ENCODE measurements around the gene SPEM3. TPM values are rescaled to one million over a fixed set of nuclear protein-coding genes. Genes with fewer than 3 reads are reported as not detected.
"Not testable (repeated sequence)": the region's sequence is repeated elsewhere in the genome, so short reads cannot be mapped to it uniquely, and the experiment has no call there.

Gene SPEM3
- total and polyA plus RNA-seq, 4 donors, result not detected

DNA sequence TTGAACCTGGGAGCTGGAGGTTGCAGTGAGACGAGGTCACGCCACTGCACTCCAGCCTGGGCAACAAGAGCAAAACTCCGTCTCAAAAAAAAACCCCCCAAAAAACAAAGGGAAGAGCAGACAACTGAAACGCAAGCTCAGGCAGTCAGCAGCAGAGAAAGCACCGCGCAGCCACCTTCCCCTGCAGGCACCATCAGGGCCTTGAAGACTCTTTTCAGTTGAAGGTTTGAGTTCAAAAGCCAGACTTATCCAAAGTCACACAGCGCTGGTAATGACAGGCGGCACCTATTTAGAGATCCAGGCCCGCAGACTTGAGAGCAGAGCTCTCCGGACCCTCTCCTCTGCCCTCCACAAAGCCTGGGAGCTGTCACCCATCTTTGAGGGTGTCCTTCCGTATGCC is 39.6 kb downstream of the SPEM3 start:
- no peak overlapping the region for H3K4me3 ChIP-seq
- H3K4me1 ChIP-seq (ENCODE audit: control insufficient read depth in 5 of 5, insufficient read depth in 5 of 5, low read length in 5 of 5), result peaks cover 0 to 13% (median 4%) of the 10 kb centered on the region in 5 donors
- no peak overlapping the region for H3K27ac ChIP-seq (ENCODE audit: low read depth in 1 of 2, low read length in 1 of 2)
- TF ChIP-seq, protein P1, sequence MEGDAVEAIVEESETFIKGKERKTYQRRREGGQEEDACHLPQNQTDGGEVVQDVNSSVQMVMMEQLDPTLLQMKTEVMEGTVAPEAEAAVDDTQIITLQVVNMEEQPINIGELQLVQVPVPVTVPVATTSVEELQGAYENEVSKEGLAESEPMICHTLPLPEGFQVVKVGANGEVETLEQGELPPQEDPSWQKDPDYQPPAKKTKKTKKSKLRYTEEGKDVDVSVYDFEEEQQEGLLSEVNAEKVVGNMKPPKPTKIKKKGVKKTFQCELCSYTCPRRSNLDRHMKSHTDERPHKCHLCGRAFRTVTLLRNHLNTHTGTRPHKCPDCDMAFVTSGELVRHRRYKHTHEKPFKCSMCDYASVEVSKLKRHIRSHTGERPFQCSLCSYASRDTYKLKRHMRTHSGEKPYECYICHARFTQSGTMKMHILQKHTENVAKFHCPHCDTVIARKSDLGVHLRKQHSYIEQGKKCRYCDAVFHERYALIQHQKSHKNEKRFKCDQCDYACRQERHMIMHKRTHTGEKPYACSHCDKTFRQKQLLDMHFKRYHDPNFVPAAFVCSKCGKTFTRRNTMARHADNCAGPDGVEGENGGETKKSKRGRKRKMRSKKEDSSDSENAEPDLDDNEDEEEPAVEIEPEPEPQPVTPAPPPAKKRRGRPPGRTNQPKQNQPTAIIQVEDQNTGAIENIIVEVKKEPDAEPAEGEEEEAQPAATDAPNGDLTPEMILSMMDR (IDR thresholded peaks at IDR 0.05; ENCODE audit: control extremely low read depth, extremely low read depth), result no peak
- H3K27me3 ChIP-seq (ENCODE audit: control insufficient read depth in 3 of 3, insufficient read depth in 3 of 3, low read length in 2 of 3), result no peaks in the 10 kb centered on the region
- DNase-seq (no peak), ATAC-seq (ENCODE audit: insufficient read depth, low FRiP score) (no peak)
- no peaks in the 10 kb centered on the region for H3K9me3 ChIP-seq (ENCODE audit: control insufficient read depth in 4 of 4, insufficient read depth in 3 of 4, low read length in 3 of 4)
- whole genome bisulfite sequencing, 2 donors, result 94 to 97% methylated on average over 11 of the region's 11 CpGs
- H3K36me3 ChIP-seq (ENCODE audit: control insufficient read depth in 4 of 4, insufficient read depth in 4 of 4, low read length in 4 of 4), result peaks cover 0 to 25% (median 10%) of the 10 kb centered on the region in 4 donors
- no peak overlapping the region for H3K9ac ChIP-seq (ENCODE audit: insufficient read depth in 1 of 2, low read length in 2 of 2)

GRCh38 chr17:7468804-7469389 is 40.2 kb downstream of the SPEM3 start:
- no peaks in the 10 kb centered on the region for H3K27me3 ChIP-seq (ENCODE audit: control insufficient read depth in 3 of 3, insufficient read depth in 3 of 3, low read length in 2 of 3)
- H3K27ac ChIP-seq (ENCODE audit: low read depth in 1 of 2, low read length in 1 of 2), result no peak overlapping the region
- H3K4me3 ChIP-seq, result no peak overlapping the region
- DNase-seq (no peak), ATAC-seq (ENCODE audit: insufficient read depth, low FRiP score) (no peak)
- no peak overlapping the region for H3K9ac ChIP-seq (ENCODE audit: insufficient read depth in 1 of 2, low read length in 2 of 2)
- peaks cover 0 to 13% (median 4%) of the 10 kb centered on the region in 5 donors for H3K4me1 ChIP-seq (ENCODE audit: control insufficient read depth in 5 of 5, insufficient read depth in 5 of 5, low read length in 5 of 5)
- WGBS, 2 donors, result 62 to 83% methylated on average over 12 of the region's 12 CpGs
- peaks cover 0 to 18% (median 6%) of the 10 kb centered on the region in 4 donors for H3K36me3 ChIP-seq (ENCODE audit: control insufficient read depth in 4 of 4, insufficient read depth in 4 of 4, low read length in 4 of 4)
- TF ChIP-seq, protein P1 (IDR thresholded peaks at IDR 0.05; ENCODE audit: control extremely low read depth, extremely low read depth), result no peak
- no peaks in the 10 kb centered on the region for H3K9me3 ChIP-seq (ENCODE audit: control insufficient read depth in 4 of 4, insufficient read depth in 3 of 4, low read length in 3 of 4)

GRCh38 chr17:7469843-7470242 is 41.2 kb downstream of the SPEM3 start:
- Histone ChIP-seq H3K36me3 (ENCODE audit: control insufficient read depth in 4 of 4, insufficient read depth in 4 of 4, low read length in 4 of 4) (peaks cover 3 to 17% (median 6%) of the 10 kb centered on the region in 4 donors), H3K4me1 (ENCODE audit: control insufficient read depth in 5 of 5, insufficient read depth in 5 of 5, low read length in 5 of 5) (peaks cover 0 to 16% (median 4%) of the 10 kb centered on the region in 5 donors)
- not testable (repeated sequence) for H3K4me3 ChIP-seq; H3K9me3 ChIP-seq (ENCODE audit: control insufficient read depth in 4 of 4, insufficient read depth in 3 of 4, low read length in 3 of 4); H3K27ac ChIP-seq (ENCODE audit: low read depth in 1 of 2, low read length in 1 of 2); ATAC-seq (ENCODE audit: insufficient read depth, low FRiP score); H3K27me3 ChIP-seq (ENCODE audit: control insufficient read depth in 3 of 3, insufficient read depth in 3 of 3, low read length in 2 of 3); DNase-seq; H3K9ac ChIP-seq (ENCODE audit: insufficient read depth in 1 of 2, low read length in 2 of 2)
- WGBS, 2 donors, result 72 to 75% methylated on average over 12 of the region's 12 CpGs

GRCh38 chr17:7470457-7470973 is 41.9 kb downstream of the SPEM3 start:
- ATAC-seq (ENCODE audit: insufficient read depth, low FRiP score); H3K9ac ChIP-seq (ENCODE audit: insufficient read depth in 1 of 2, low read length in 2 of 2); H3K9me3 ChIP-seq (ENCODE audit: control insufficient read depth in 4 of 4, insufficient read depth in 3 of 4, low read length in 3 of 4); DNase-seq; H3K4me3 ChIP-seq; H3K27ac ChIP-seq (ENCODE audit: low read depth in 1 of 2, low read length in 1 of 2); H3K27me3 ChIP-seq (ENCODE audit: control insufficient read depth in 3 of 3, insufficient read depth in 3 of 3, low read length in 2 of 3): not testable (repeated sequence)
- peaks cover 3 to 14% (median 4%) of the 10 kb centered on the region in 4 donors for H3K36me3 ChIP-seq (ENCODE audit: control insufficient read depth in 4 of 4, insufficient read depth in 4 of 4, low read length in 4 of 4)
- peaks cover 0 to 17% (median 4%) of the 10 kb centered on the region in 5 donors for H3K4me1 ChIP-seq (ENCODE audit: control insufficient read depth in 5 of 5, insufficient read depth in 5 of 5, low read length in 5 of 5)
- 81 to 89% methylated on average over 8 of the region's 8 CpGs for WGBS, 2 donors

Data from lung (tissue), 12 donors.